ENCODE results near the gene CCDC146. TPM values are rescaled to one million over a fixed set of nuclear protein-coding genes. Genes with fewer than 3 reads are reported as not detected.
"Not testable (repeated sequence)": the region's sequence is repeated elsewhere in the genome, so short reads cannot be mapped to it uniquely, and the experiment has no call there.

Gene CCDC146
- total RNA-seq, 1 donor: 11.2 TPM

DNA sequence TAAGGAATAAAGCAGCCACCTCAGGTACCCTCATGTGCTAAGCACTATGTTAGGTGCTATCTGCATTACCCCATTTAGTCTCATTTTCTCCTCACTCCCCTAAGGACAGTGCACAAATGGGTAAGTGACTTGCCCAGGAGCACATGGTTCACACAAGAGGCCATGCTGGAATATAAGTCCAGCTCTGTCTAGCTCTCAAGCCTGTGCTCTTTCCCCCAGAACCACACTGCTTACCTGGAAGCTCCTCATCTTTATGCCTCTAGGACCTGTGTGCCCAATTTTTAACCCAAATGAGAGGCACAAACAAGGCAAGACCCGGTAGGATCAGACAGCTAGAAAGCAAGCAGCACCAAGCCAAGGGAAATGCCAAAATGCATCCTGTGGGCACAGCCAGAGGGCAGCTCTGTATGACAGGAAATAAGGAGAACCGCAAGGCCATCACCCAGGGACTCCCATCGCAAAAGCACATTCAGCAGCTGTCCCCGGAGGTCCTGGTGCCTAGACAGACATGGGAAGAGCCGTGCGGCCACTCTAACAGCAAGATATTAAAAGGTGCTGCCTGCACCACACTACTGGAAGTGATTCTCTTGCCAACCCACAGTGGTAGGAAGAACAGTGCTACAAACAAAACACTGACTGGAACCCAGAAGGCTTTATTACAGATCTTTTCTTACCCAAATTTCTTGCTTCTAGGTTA lies 205.7 kb downstream of the CCDC146 start:
- Histone ChIP-seq H3K4me3 (ENCODE audit: low read length) (no peak overlapping the region), H3K4me1 (ENCODE audit: insufficient read depth, low read length) (peaks cover 62% of the 10 kb centered on the region)

DNA sequence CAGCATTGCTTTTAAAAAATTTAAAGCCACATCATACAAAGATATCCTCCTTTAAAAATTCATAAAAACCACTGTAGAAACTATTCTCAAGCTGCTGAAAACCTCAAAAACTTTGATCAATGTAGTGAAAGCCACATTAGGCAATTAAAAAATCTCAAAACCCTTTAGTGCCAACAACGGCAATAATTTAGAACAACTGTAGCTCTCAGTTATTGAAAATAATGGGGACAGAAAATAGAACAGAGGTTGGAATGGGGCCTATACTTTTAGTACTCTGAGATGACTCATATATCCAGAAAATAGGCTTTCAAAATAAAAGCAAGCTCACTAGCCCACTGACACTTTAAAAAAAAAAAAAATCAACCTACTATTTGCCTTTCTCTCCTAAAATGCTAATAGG lies 206.3 kb downstream of the CCDC146 start:
- Histone ChIP-seq H3K4me1 (ENCODE audit: insufficient read depth, low read length) (peaks cover 62% of the 10 kb centered on the region), H3K9me3 (ENCODE audit: low read depth, low read length) (no peaks in the 10 kb centered on the region), H3K4me3 (ENCODE audit: low read length) (no peak overlapping the region), H3K27me3 (ENCODE audit: insufficient read depth, low read length) (no peaks in the 10 kb centered on the region)

More for the DNA sequence above, 205.7 kb downstream of the CCDC146 start:
- H3K9me3 ChIP-seq (ENCODE audit: low read depth, low read length): no peaks in the 10 kb centered on the region
- H3K27me3 ChIP-seq (ENCODE audit: insufficient read depth, low read length): no peaks in the 10 kb centered on the region

- Histone ChIP-seq H3K9me3 (ENCODE audit: low read depth, low read length) (no peaks in the 10 kb centered on the region), H3K27me3 (ENCODE audit: insufficient read depth, low read length) (no peaks in the 10 kb centered on the region), H3K4me1 (ENCODE audit: insufficient read depth, low read length) (peaks cover 62% of the 10 kb centered on the region), H3K4me3 (ENCODE audit: low read length) (no peak overlapping the region)
These were observed 207.2 kb downstream of the CCDC146 start for GRCh38 chr7:77329466-77330168.

DNA sequence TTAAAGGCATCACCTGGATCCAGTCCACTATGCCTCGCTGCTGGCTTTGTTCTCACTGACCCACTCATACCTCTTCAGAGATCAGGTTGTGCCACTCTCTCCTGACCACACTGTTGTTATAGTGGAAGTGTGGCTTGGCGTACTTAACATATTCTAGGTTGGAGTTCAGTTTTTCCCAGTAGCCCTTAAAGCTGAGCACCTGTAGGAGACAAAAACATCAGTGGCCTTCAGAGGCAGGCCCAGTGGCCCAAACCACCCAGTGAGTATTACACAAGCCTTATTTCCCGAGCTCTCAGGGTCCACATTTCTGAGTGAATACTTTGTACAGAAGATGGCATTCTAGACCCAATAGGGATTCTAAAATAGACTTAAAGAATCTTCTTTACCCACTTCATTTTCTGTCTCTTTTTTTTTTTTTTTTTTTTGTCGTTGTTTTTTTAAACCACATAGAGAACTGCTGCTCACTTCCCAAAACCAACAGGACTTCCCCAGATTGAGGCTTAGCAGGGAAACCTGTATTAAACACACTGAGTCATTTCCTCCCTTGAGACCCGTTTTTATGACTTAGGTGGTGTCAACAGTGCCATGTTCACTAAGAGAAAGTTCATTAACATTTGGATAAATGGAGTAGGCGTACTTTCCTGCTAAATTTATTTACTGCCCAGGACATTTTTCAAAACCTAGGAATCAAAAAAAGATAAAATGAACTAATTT lies 207.9 kb downstream of the CCDC146 start:
- Histone ChIP-seq H3K4me1 (ENCODE audit: insufficient read depth, low read length) (peaks cover 62% of the 10 kb centered on the region), H3K9me3 (ENCODE audit: low read depth, low read length) (no peaks in the 10 kb centered on the region), H3K4me3 (ENCODE audit: low read length) (no peak overlapping the region), H3K27me3 (ENCODE audit: insufficient read depth, low read length) (no peaks in the 10 kb centered on the region)

- Histone ChIP-seq H3K4me3 (ENCODE audit: low read length) (no peak overlapping the region), H3K27me3 (ENCODE audit: insufficient read depth, low read length) (no peaks in the 10 kb centered on the region), H3K4me1 (ENCODE audit: insufficient read depth, low read length) (peaks cover 65% of the 10 kb centered on the region), H3K9me3 (ENCODE audit: low read depth, low read length) (no peaks in the 10 kb centered on the region)
These were observed 209.7 kb downstream of the CCDC146 start for GRCh38 chr7:77331938-77332695.

GRCh38 chr7:77334039-77334438 lies 211.6 kb downstream of the CCDC146 start:
- H3K27me3 ChIP-seq (ENCODE audit: insufficient read depth, low read length); H3K4me3 ChIP-seq (ENCODE audit: low read length); H3K9me3 ChIP-seq (ENCODE audit: low read depth, low read length): not testable (repeated sequence)
- peaks cover 65% of the 10 kb centered on the region for H3K4me1 ChIP-seq (ENCODE audit: insufficient read depth, low read length)

DNA sequence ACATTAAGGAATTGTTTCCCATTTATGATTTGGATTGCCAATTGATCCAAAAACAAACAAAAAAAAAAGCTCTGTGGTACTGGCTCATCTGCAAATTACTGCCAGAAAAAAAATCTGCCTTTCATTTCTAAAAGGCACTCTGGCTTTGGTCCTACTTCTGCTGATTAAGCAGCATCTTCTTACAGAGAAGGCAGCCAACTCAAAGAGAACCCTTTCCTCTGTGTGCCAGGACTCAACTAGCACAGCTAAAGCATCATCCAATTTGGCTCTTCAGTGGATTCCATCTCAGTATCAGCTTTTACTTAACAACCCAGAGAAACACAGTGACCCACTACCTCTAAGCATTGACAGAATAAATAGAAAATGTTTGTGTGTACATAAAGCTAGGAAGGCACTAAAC lies 213.2 kb downstream of the CCDC146 start:
- Histone ChIP-seq H3K4me1 (ENCODE audit: insufficient read depth, low read length) (peaks cover 55% of the 10 kb centered on the region), H3K4me3 (ENCODE audit: low read length) (no peak overlapping the region), H3K9me3 (ENCODE audit: low read depth, low read length) (no peaks in the 10 kb centered on the region), H3K27me3 (ENCODE audit: insufficient read depth, low read length) (no peaks in the 10 kb centered on the region)

DNA sequence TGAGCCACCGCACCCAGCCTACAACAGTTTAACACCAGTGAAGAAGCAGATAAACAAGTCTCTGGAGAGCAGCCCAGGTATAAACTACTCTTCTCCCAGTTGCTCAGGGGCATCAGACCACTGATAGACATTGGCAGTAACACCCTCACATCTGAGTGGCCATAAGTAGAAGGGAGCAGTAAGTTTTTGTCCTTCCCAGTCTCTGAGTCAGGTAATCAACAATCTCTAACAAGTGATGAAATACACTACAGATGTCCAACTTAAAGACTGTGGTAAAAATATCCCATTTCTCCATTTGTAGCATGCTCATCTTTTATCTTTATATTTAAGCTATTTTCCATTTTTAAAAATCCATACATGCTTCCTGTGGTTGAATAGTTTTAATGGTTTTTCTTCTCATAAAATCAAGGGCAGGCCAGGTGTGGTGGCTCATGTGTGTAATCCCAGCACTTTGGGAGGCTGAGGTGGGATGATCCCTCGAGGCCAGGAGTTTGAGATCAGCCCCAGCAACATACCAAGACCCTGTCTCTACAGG lies 215.1 kb downstream of the CCDC146 start:
- H3K27me3 ChIP-seq (ENCODE audit: insufficient read depth, low read length): no peaks in the 10 kb centered on the region
- H3K4me3 ChIP-seq (ENCODE audit: low read length): no peak overlapping the region
- H3K9me3 ChIP-seq (ENCODE audit: low read depth, low read length): no peaks in the 10 kb centered on the region
- H3K4me1 ChIP-seq (ENCODE audit: insufficient read depth, low read length): peaks cover 39% of the 10 kb centered on the region

- Histone ChIP-seq H3K27me3 (ENCODE audit: insufficient read depth, low read length) (no peaks in the 10 kb centered on the region), H3K4me3 (ENCODE audit: low read length) (no peak overlapping the region), H3K9me3 (ENCODE audit: low read depth, low read length) (no peaks in the 10 kb centered on the region), H3K4me1 (ENCODE audit: insufficient read depth, low read length) (peaks cover 39% of the 10 kb centered on the region)
These were observed 215.8 kb downstream of the CCDC146 start for GRCh38 chr7:77338260-77338659.

DNA sequence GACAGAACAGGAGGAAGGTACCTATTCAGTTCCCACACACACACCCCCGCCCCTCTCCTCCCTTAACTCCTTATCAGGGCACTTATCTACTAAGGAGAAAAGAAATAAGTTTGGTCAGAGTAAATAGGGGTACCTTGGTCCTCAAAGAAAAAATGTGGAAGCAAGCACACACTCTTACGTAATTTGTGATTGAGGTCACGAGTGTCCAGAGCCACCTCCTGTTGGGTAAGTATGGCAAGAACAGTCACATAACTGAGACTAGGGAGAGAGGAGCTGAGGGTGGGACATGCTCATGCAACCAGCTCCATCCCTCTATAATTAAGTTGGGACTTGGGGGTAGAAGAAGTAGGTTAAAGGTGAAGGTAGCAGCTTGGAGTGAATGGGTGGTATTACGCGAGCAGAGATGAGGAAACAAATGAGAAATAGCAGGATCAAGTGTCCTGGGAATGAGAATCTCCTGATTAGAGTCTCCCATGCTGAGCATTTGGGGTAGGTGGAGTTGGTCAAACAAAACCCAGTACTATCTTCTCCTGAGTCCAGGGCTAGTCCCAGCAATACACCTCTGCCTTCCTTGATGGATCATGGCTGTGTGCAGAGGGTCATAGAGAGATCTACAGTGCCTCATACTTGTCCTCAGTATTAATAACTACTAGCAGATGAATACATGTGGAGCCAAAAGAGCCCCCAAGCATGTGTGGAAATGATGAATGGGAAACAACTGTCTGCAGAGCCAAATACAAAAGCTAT lies 216.6 kb downstream of the CCDC146 start:
- peaks cover 39% of the 10 kb centered on the region for H3K4me1 ChIP-seq (ENCODE audit: insufficient read depth, low read length)
- H3K27me3 ChIP-seq (ENCODE audit: insufficient read depth, low read length): no peaks in the 10 kb centered on the region
- H3K9me3 ChIP-seq (ENCODE audit: low read depth, low read length): no peaks in the 10 kb centered on the region
- no peak overlapping the region for H3K4me3 ChIP-seq (ENCODE audit: low read length)

GRCh38 chr7:77339726-77340125 lies 217.3 kb downstream of the CCDC146 start:
- no peaks in the 10 kb centered on the region for H3K9me3 ChIP-seq (ENCODE audit: low read depth, low read length)
- H3K4me3 ChIP-seq (ENCODE audit: low read length): no peak overlapping the region
- H3K4me1 ChIP-seq (ENCODE audit: insufficient read depth, low read length): peaks cover 39% of the 10 kb centered on the region
- H3K27me3 ChIP-seq (ENCODE audit: insufficient read depth, low read length): no peaks in the 10 kb centered on the region

Measured in mononuclear cell (primary cell).